ENCODE results near the gene TRAPPC2B. TPM values are rescaled to one million over a fixed set of nuclear protein-coding genes. Genes with fewer than 3 reads are reported as not detected.

Gene TRAPPC2B
- total RNA-seq, 4 donors from 2014 or later: 34.4 to 47.4 (median 40.8) TPM

DNA sequence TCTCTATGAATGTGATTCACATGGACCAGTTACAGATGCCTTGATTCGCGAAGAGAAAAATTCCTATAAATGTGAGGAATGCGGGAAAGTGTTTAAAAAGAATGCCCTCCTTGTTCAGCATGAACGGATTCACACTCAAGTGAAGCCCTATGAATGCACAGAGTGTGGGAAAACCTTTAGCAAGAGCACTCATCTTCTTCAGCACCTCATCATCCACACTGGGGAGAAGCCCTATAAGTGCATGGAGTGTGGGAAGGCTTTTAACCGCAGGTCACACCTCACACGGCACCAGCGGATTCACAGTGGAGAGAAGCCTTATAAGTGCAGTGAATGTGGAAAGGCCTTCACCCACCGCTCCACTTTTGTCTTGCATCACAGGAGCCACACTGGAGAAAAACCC, 35.4 kb upstream of the TRAPPC2B start:
- H3K36me3 ChIP-seq: peaks cover 7 to 83% of the 10 kb centered on the region in 2 donors
- in situ Hi-C loops (cut with MboI; ENCODE audit: low sequenced_read_pairs in 4 of 4): no loop called here

DNA sequence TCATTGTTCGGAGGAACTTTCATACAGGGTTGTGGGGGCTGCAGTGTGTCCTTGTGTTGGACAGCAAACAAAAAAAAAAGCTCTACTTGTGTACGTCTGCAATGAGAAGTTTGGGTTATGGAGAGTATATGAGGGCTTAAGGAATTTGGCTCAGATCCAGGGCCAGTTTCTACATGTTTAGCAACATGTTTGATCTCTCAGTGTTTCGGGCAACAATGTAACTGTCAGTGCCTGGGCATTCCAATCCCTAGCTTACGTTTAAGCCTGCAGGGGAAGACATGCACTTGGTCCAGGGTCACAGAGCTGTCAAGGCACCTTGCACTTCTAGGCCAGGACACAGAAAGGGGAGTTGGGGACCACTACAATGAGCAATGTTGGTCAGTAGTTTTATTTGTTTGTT, 29.2 kb upstream of the TRAPPC2B start:
- H3K36me3 ChIP-seq: peaks cover under 1 to 21% of the 10 kb centered on the region in 2 donors
- peaks cover 0 to under 1% (median 0%) of the 10 kb centered on the region in 3 donors for H3K9me3 ChIP-seq
- no peak overlapping the region for H3K4me3 ChIP-seq
- H3K27me3 ChIP-seq: no peaks in the 10 kb centered on the region
- no peak overlapping the region for H3K27ac ChIP-seq
- peaks cover 8 to 20% of the 10 kb centered on the region in 2 donors for H3K4me1 ChIP-seq
- intact Hi-C loops (cut with DNase I; ENCODE audit: low total_unique reads) (no loop called here), in situ Hi-C loops (cut with MboI; ENCODE audit: low sequenced_read_pairs in 4 of 4) (no loop called here)
- ATAC-seq: no peak
- no peak for DNase-seq
- no peak for TF ChIP-seq POLR2A (IDR thresholded peaks at IDR 0.05)
- TF ChIP-seq, protein P1, sequence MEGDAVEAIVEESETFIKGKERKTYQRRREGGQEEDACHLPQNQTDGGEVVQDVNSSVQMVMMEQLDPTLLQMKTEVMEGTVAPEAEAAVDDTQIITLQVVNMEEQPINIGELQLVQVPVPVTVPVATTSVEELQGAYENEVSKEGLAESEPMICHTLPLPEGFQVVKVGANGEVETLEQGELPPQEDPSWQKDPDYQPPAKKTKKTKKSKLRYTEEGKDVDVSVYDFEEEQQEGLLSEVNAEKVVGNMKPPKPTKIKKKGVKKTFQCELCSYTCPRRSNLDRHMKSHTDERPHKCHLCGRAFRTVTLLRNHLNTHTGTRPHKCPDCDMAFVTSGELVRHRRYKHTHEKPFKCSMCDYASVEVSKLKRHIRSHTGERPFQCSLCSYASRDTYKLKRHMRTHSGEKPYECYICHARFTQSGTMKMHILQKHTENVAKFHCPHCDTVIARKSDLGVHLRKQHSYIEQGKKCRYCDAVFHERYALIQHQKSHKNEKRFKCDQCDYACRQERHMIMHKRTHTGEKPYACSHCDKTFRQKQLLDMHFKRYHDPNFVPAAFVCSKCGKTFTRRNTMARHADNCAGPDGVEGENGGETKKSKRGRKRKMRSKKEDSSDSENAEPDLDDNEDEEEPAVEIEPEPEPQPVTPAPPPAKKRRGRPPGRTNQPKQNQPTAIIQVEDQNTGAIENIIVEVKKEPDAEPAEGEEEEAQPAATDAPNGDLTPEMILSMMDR (IDR thresholded peaks at IDR 0.05 in 4 of 5, conservative IDR thresholded peaks at IDR 0.05 in 1 of 5): no peak

More for the DNA sequence above, 35.4 kb upstream of the TRAPPC2B start:
- DNase-seq (no peak), ATAC-seq (no peak)
- Histone ChIP-seq H3K4me1 (no peaks in the 10 kb centered on the region), H3K4me3 (no peak overlapping the region), H3K27ac (no peak overlapping the region), H3K9me3 (peaks cover 0 to 7% (median 0%) of the 10 kb centered on the region in 3 donors), H3K27me3 (no peaks in the 10 kb centered on the region)
- no peak for TF ChIP-seq POLR2A (IDR thresholded peaks at IDR 0.05)
- TF ChIP-seq, protein P1 (IDR thresholded peaks at IDR 0.05 in 4 of 5, conservative IDR thresholded peaks at IDR 0.05 in 1 of 5): no peak
- intact Hi-C loops (cut with DNase I; ENCODE audit: low total_unique reads): no loop called here

DNA sequence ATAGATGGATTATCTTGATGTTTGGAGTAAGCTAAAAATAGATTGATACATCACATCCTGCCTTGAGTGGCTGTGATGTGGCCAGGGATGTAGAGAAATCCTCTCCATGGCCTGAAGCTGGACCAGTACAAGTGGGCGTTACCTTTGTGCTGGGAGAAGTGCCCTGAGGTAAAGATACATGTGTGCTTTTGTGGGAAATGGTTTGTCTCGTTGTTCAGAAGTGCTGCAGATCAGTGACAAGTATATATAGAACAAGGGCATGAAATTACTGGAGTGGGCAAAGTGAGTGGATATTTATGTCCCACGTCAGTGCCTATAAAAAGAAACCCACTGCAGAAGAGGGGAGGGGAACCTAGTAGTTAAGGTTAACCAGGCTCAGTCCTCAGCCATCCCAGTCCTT, 24.5 kb upstream of the TRAPPC2B start:
- peak; percentile 87 to 97 for ATAC-seq
- intact Hi-C loops (cut with DNase I; ENCODE audit: low total_unique reads) (loop anchor here (2.0 kb wide), 2 partner anchors 18 to 36 kb away; partner anchors contain the start of gene ZNF543), in situ Hi-C loops (cut with MboI; ENCODE audit: low sequenced_read_pairs in 4 of 4) (no loop called here)

DNA sequence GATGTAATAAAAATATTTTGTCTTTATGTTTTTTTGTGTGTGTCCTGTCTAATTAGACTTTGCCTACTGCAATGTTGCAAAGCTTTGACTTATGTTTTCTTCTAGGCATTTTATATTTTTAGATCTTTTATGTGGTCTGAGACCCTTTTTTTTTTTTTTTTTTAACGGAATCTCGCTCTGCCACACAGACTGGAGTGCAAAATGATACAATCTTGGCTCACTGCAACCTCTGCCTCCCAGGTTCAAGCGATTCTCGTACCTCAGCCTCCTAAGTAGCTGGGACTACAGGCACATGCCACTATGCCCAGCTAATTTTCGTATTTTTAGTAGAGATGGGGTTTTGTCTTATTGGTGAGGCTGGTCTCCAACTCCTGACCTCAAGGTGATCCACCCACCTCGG, 20.8 kb upstream of the TRAPPC2B start:
- intact Hi-C loops (cut with DNase I; ENCODE audit: low total_unique reads): no loop called here
- Histone ChIP-seq H3K27me3 (no peaks in the 10 kb centered on the region), H3K4me3 (no peak overlapping the region), H3K9me3 (no peaks in the 10 kb centered on the region), H3K36me3 (no peaks in the 10 kb centered on the region), H3K27ac (no peak overlapping the region), H3K4me1 (peaks cover 8 to 15% of the 10 kb centered on the region in 2 donors)
- DNase-seq: no peak
- no peak for ATAC-seq
- no peak for TF ChIP-seq POLR2A (IDR thresholded peaks at IDR 0.05)
- TF ChIP-seq, protein P1 (IDR thresholded peaks at IDR 0.05 in 4 of 5, conservative IDR thresholded peaks at IDR 0.05 in 1 of 5): no peak
- in situ Hi-C loops (cut with MboI; ENCODE audit: low sequenced_read_pairs in 4 of 4): no loop called here

More for the DNA sequence above, 24.5 kb upstream of the TRAPPC2B start:
- Histone ChIP-seq H3K9me3 (no peaks in the 10 kb centered on the region), H3K27me3 (no peaks in the 10 kb centered on the region), H3K4me3 (peak overlapping the region in 1 of 4 donors; percentile 17), H3K27ac (peak overlapping the region; percentile 72 to 79 (median 76)), H3K36me3 (no peaks in the 10 kb centered on the region), H3K4me1 (peaks cover 8 to 23% of the 10 kb centered on the region in 2 donors)
- peak in 1 of 2 donors; percentile 37 for DNase-seq
- no peak for TF ChIP-seq POLR2A (IDR thresholded peaks at IDR 0.05)
- TF ChIP-seq, protein P1 (IDR thresholded peaks at IDR 0.05 in 4 of 5, conservative IDR thresholded peaks at IDR 0.05 in 1 of 5): no peak

DNA sequence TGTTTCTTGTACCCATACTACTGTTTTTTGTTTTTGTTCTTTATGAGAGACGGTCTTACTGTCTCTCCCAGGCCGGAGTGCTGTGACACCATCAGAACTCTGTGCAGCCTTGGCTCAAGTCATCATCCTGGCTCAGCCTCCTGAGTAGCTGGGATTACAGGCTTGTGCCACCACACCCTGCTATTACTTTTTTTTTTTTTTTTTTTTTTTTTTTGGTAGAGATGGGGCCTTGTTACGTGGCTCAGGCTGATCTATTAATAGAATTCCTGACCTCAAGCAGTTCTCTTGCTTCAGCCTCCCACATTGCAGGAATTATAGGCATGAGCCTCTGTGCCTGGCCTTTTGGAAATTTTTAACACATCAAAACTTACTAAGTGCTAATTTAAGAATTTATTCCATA, 15.2 kb upstream of the TRAPPC2B start:
- in situ Hi-C loops (cut with MboI; ENCODE audit: low sequenced_read_pairs in 4 of 4): no loop called here
- intact Hi-C loops (cut with DNase I; ENCODE audit: low total_unique reads): no loop called here
- Histone ChIP-seq H3K4me1 (peaks cover 19 to 26% of the 10 kb centered on the region in 2 donors), H3K27me3 (no peaks in the 10 kb centered on the region), H3K27ac (peak overlapping the region in 3 of 4 donors; percentile 65 to 72 (median 65)), H3K9me3 (no peaks in the 10 kb centered on the region), H3K4me3 (no peak overlapping the region), H3K36me3 (peaks cover 0 to 3% of the 10 kb centered on the region in 2 donors)
- DNase-seq: peak; percentile 43 to 73
- TF ChIP-seq, protein P1 (IDR thresholded peaks at IDR 0.05 in 4 of 5, conservative IDR thresholded peaks at IDR 0.05 in 1 of 5): no peak
- TF ChIP-seq POLR2A (IDR thresholded peaks at IDR 0.05): no peak
- peak; percentile 55 to 67 for ATAC-seq
